GM12878 (cell line): Measurements from ENCODE around the gene PRR35.

Source experiments
- CEBPZ ChIP-seq: fragments of 150-350 bp; IDR thresholded peaks from 2 replicates; pipeline ENCODE4 v1.6.1; 2016; ENCODE audit warnings: low read depth, low read length
- CHD4 ChIP-seq: fragments of 200-600 bp; sonication (generic); IDR thresholded peaks from 2 replicates; pipeline ENCODE4 v1.6.1; 2016; ENCODE audit warnings: mild to moderate bottlenecking
- CTCF ChIP-seq, 3 experiments: IDR thresholded peaks in 2 of 3; conservative IDR thresholded peaks in 1 of 3; 2 replicates each; pipeline ENCODE4 v1.5.1; 2011; ENCODE audit warnings: low read depth in 3 of 3, low read length in 3 of 3, mild to moderate bottlenecking in 3 of 3, control low read depth in 2 of 3, moderate library complexity in 2 of 3, inconsistent platforms in 1 of 3, mixed read lengths in 1 of 3; ENCODE audit not compliant: control insufficient read depth in 2 of 3, insufficient read depth in 1 of 3; ENCODE audit errors: extremely low read depth in 1 of 3
- DPF2 ChIP-seq: fragments of 450-650 bp; IDR thresholded peaks from 2 replicates; pipeline ENCODE4 v1.6.1; 2017; ENCODE audit warnings: mild to moderate bottlenecking
- MYC ChIP-seq: IDR thresholded peaks from 2 replicates; pipeline ENCODE4 v1.6.1; 2011; ENCODE audit warnings: mild to moderate bottlenecking, low read length, moderate library complexity, inconsistent platforms; ENCODE audit not compliant: insufficient read depth, insufficient replicate concordance, insufficient read length, severe bottlenecking
- NR2C1 ChIP-seq: fragments of 450-650 bp; IDR thresholded peaks from 2 replicates; pipeline ENCODE4 v1.6.1; 2017; ENCODE audit warnings: antibody characterized with exemption, mild to moderate bottlenecking, moderate library complexity
- POLR2A ChIP-seq: IDR thresholded peaks from 2 replicates; pipeline ENCODE4 v1.6.1; 2011; ENCODE audit warnings: low read depth, mild to moderate bottlenecking, low read length
- POLR2AphosphoS5 ChIP-seq: IDR thresholded peaks from 2 replicates; pipeline ENCODE4 v1.6.1; 2011; ENCODE audit warnings: mild to moderate bottlenecking, low read length, inconsistent platforms
- SMAD1 ChIP-seq: fragments of 450-650 bp; IDR thresholded peaks from 2 replicates; pipeline ENCODE4 v1.6.1; 2018; ENCODE audit warnings: mild to moderate bottlenecking, low read depth; ENCODE audit not compliant: partially characterized antibody

- TF ChIP-seq CTCF (IDR thresholded peaks at IDR 0.05 in 2 of 3, conservative IDR thresholded peaks at IDR 0.05 in 1 of 3; ENCODE audit: control insufficient read depth in 2 of 3, extremely low read depth in 1 of 3, insufficient read depth in 1 of 3, low read depth in 3 of 3, low read length in 3 of 3) (peak in 2 of 3 experiments; percentile 8 to 21; a peak in 1 of 6 replicates), MYC (no peak), POLR2A (no peak; the same call in 1 of the 2 replicates), CHD4 (no peak), DPF2 (peak; percentile 96), POLR2AphosphoS5 (no peak), NR2C1 (peak; percentile 41; the same call in 1 of the 2 replicates), SMAD1 (no peak), CEBPZ (peak; percentile 57)
These were observed 29.5 kb downstream of the PRR35 start, which contains the start of gene RAB40C for GRCh38 chr16:589658-590187.
